DND-41 (cell line): Measurements from ENCODE around the gene LSG1.

Experiments
- ATAC-seq: fragments of 200-7000 bp; cut with Tn5 transposase; 3 replicates; pipeline ENCODE4 v1.9.1; 2021; ENCODE audit warnings: low read depth; ENCODE audit not compliant: insufficient read depth
- DNase-seq: peaks from one replicate; pipeline ENCODE4 v3.0.0-alpha.2; 2020
- H2AFZ ChIP-seq: 2 replicates; pipeline ENCODE4 v1.6.0; 2012; ENCODE audit warnings: low read depth, low read length
- H3K27ac ChIP-seq: 2 replicates; pipeline ENCODE4 v1.5.1; 2012; ENCODE audit warnings: low read length, inconsistent platforms
- H3K27me3 ChIP-seq: fragments of 200-600 bp; sonication (generic); 2 replicates; pipeline ENCODE4 v1.6.0; 2012; ENCODE audit warnings: low read length, mild to moderate bottlenecking, inconsistent platforms; ENCODE audit not compliant: insufficient read depth, poor library complexity
- H3K36me3 ChIP-seq: 2 replicates; pipeline ENCODE4 v1.5.1; 2012; ENCODE audit warnings: low read length, inconsistent platforms; ENCODE audit not compliant: insufficient read depth
- H3K4me1 ChIP-seq: 2 replicates; pipeline ENCODE4 v1.5.1; 2012; ENCODE audit warnings: mild to moderate bottlenecking, low read length; ENCODE audit not compliant: insufficient read depth
- H3K4me2 ChIP-seq: 2 replicates; pipeline ENCODE4 v1.6.0; 2012; ENCODE audit warnings: mild to moderate bottlenecking, moderate library complexity, low read length, inconsistent platforms; ENCODE audit not compliant: insufficient read depth
- H3K4me3 ChIP-seq, 2 experiments: fragments of 200-600 bp in 1 of 2; shearing (Covaris generic) in 1 of 2; 2 replicates each; pipeline ENCODE4 v1.5.1; 2012 to 2016; ENCODE audit warnings: inconsistent platforms in 2 of 2, low read length in 2 of 2, mild to moderate bottlenecking in 2 of 2, low read depth in 1 of 2, moderate library complexity in 1 of 2
- H3K79me2 ChIP-seq: 2 replicates; pipeline ENCODE4 v1.6.0; 2012; ENCODE audit warnings: low read length, inconsistent platforms; ENCODE audit not compliant: insufficient read depth
- H3K9ac ChIP-seq: 2 replicates; pipeline ENCODE4 v1.6.0; 2012; ENCODE audit warnings: low read depth, mild to moderate bottlenecking, inconsistent platforms, low read length, moderate library complexity
- H3K9me3 ChIP-seq: 2 replicates; pipeline ENCODE4 v1.5.1; 2012; ENCODE audit warnings: low read length, moderate library complexity, mild to moderate bottlenecking, inconsistent platforms; ENCODE audit not compliant: insufficient read depth, severe bottlenecking
- H4K20me1 ChIP-seq: 2 replicates; pipeline ENCODE4 v1.6.0; 2012; ENCODE audit warnings: low read length; ENCODE audit not compliant: insufficient read depth
- EZH2 ChIP-seq: IDR thresholded peaks from 3 replicates; pipeline ENCODE4 v1.6.1; 2012; ENCODE audit warnings: borderline replicate concordance, low read depth, mild to moderate bottlenecking, moderate library complexity, low read length, inconsistent platforms; ENCODE audit not compliant: severe bottlenecking
- TF ChIP-seq, protein P1 (sequence below): IDR thresholded peaks from 2 replicates; pipeline ENCODE4 v1.5.1; 2012; ENCODE audit warnings: borderline replicate concordance, low read length, moderate library complexity, mild to moderate bottlenecking; ENCODE audit not compliant: poor library complexity, severe bottlenecking; ENCODE audit errors: extremely low read depth

Gene LSG1

DNA sequence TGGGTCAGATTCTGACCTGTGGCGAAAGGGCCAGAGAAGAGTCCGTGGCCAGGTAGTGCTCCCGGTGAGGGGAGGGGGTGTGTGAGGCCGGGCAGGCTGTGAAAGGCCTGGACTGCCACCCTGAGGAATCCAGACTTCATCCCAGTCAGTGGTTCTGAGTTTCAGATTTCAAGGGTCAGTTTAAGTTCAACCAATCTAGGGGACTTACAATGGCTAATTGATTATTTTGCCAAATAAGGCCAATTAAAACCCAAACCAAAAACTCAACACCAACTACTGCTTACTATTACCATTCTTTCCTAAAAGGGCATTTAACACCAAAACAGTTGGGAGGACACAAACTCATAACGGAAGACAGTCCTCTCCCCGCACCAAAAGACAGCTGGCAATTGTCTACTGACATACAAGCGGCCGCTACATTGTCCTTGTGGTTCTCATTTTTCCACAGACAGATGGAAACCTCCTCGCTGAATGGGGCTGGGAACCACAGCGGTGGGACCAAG lies 69.3 kb downstream of the LSG1 start:
- no peak overlapping the region for H3K9ac ChIP-seq
- ATAC-seq = no peak

DNA sequence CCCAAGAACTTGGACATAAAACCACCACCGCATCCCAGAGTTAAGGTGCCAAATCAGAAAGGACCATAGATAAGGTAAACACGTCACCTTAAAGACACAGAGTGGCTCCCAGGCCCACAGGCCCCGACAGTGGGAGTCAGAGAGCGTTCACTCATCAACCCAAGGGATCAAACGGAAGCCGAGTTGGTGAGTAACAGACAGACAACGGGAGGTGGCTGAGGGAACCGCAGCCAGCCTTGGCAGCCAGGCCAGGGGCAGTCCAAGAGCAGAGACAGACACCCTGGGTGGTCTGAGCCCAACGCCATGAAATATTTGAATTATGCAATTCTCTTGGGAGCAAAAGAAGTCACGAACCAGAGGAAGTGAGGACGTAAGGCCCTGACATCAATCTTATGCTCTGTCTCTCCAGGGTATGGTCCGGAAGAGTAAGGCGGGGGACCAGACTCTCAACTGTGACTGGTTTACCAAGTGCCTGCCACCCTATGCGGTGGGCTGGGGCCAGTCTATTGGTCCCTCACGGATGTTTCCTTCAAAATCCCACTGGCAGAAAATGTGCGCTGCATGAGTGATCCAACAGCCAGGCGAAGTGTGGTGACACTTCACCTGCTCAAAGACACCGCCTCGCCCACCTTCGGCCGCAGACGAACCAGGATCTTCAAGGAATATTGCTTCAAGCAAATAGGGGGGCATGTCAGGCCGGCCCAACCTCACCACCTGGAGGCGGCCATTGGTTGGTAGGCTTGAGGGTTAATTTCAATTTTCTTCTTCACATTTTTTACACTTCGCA lies 73.0 kb downstream of the LSG1 start:
- DNase-seq (no peak), ATAC-seq (no peak)
- H3K36me3 ChIP-seq = peaks cover 30% of the 10 kb centered on the region
- H4K20me1 ChIP-seq = no peaks in the 10 kb centered on the region
- peaks cover 5% of the 10 kb centered on the region for H3K4me1 ChIP-seq
- H3K27me3 ChIP-seq = no peaks in the 10 kb centered on the region
- H2AFZ ChIP-seq = no peak overlapping the region
- TF ChIP-seq, protein P1, sequence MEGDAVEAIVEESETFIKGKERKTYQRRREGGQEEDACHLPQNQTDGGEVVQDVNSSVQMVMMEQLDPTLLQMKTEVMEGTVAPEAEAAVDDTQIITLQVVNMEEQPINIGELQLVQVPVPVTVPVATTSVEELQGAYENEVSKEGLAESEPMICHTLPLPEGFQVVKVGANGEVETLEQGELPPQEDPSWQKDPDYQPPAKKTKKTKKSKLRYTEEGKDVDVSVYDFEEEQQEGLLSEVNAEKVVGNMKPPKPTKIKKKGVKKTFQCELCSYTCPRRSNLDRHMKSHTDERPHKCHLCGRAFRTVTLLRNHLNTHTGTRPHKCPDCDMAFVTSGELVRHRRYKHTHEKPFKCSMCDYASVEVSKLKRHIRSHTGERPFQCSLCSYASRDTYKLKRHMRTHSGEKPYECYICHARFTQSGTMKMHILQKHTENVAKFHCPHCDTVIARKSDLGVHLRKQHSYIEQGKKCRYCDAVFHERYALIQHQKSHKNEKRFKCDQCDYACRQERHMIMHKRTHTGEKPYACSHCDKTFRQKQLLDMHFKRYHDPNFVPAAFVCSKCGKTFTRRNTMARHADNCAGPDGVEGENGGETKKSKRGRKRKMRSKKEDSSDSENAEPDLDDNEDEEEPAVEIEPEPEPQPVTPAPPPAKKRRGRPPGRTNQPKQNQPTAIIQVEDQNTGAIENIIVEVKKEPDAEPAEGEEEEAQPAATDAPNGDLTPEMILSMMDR = no peak
- no peak for TF ChIP-seq EZH2
- no peak overlapping the region for H3K4me3 ChIP-seq
- no peaks in the 10 kb centered on the region for H3K79me2 ChIP-seq
- H3K27ac ChIP-seq = no peak overlapping the region
- H3K9me3 ChIP-seq = no peaks in the 10 kb centered on the region
- no peak overlapping the region for H3K4me2 ChIP-seq
- H3K9ac ChIP-seq = no peak overlapping the region

More for the DNA sequence above, 69.3 kb downstream of the LSG1 start:
- Histone ChIP-seq H3K4me3 (no peak overlapping the region), H4K20me1 (no peaks in the 10 kb centered on the region), H3K9me3 (no peaks in the 10 kb centered on the region), H3K4me2 (no peak overlapping the region), H3K79me2 (no peaks in the 10 kb centered on the region), H3K27me3 (no peaks in the 10 kb centered on the region), H3K4me1 (no peaks in the 10 kb centered on the region), H2AFZ (no peak overlapping the region), H3K36me3 (peaks cover 45% of the 10 kb centered on the region), H3K27ac (no peak overlapping the region)
- no peak for TF ChIP-seq EZH2
- TF ChIP-seq, protein P1 = no peak
- no peak for DNase-seq

DNA sequence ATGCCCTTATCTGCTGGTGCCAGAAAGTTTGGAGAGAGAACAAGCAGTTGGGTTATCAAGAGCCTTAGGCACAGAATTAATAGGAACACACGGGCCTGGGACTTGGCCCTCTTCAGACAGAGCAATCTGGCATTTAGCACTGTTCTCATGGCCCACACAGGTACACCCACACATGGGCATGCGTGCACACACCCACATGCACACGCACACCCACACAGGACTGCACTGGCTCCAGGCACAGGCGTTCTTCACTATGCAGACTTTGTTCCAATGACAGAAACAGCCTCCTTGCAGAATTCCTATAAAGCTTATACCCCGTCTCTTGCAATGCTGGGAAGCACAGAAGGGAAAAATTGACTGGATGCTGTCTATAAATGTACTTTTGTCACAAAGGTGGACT lies 75.1 kb downstream of the LSG1 start:
- DNase-seq = no peak
- Histone ChIP-seq H3K9ac (no peak overlapping the region), H3K36me3 (peaks cover 24% of the 10 kb centered on the region), H3K4me3 (no peak overlapping the region), H2AFZ (no peak overlapping the region), H3K4me1 (peaks cover 5% of the 10 kb centered on the region), H3K9me3 (no peaks in the 10 kb centered on the region), H3K27me3 (no peaks in the 10 kb centered on the region), H3K27ac (no peak overlapping the region), H3K79me2 (no peaks in the 10 kb centered on the region), H4K20me1 (no peaks in the 10 kb centered on the region), H3K4me2 (no peak overlapping the region)
- no peak for ATAC-seq
- TF ChIP-seq EZH2 = no peak
- TF ChIP-seq, protein P1 = no peak
